Activated CD8-positive, alpha-beta memory T cell treated with anti-CD3 and anti-CD28 coated beads for 48 hours (primary cell): ENCODE measurements around the gene SEMA4D.

Experiments
- DNase-seq, 3 experiments: peaks; one replicate each; pipeline ENCODE4 v3.0.0-alpha.2; 2020; ENCODE audit warnings: low read depth in 2 of 3, low spot score in 2 of 3

Gene SEMA4D

DNA sequence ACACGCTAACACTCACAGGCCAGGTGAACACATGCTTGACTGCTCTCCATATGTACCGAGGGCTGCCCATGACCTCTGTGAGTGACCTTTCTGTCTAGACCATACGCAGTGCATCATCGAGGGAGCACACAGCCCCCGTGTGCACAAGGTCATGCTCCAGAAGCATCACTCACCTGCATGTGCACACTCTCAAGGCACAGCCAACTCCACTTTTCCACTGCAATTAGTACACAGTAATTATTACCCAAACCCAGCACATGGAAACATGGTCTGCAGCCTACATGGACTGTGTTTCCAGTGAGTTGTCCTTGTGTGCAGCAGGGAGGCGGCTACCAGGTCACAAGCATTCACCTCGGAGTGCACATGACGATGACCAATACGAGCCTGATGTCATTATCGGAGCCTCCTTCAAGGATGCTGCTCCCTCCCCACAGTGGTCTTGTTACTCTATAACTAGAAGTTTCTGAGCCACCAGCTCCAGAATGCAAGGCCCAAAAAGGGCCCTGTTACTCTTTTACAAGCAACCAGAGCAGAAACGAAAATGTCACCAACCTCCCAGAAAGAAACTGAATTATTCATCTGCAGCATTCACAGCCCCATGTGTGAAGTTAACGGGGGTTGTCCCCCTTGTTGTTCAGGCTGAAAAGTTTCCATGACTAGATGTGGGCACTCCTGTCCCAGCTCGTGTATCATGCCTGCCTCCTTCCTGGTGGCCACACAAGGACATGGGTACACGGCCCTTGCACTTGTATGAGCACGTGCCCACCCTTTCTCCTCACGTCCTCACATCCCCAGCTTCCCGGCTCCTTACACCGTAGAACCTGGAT lies 31.2 kb downstream of the SEMA4D start:
- DNase-seq, result no peak

DNA sequence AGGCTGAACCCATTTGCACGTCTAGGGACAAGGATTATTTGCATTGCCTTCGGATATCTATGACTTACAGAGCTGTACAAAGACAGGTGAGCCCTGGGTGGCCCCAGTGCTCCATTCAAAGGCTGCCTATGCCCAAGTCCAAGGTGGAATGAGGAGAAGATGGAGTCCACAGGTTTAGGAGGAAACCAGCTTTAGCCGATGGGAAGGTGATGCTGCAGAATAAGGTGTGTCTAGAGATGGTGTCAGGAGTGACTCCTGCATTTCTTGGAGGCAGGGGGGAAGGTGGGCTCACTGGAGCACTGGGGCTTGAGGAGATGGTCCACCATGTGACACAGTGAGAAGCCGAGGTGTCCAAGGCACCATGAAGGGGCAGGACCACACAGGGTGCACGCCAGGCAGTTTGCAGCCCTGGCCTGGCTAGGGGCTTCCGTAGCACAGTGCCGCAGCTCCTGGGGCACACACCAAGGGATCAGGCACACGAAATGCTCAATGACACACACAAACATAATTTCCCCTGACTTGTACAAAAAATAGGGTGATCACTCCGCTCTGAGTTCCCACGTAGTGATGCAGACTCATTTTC lies 32.1 kb downstream of the SEMA4D start:
- no peak for DNase-seq

DNA sequence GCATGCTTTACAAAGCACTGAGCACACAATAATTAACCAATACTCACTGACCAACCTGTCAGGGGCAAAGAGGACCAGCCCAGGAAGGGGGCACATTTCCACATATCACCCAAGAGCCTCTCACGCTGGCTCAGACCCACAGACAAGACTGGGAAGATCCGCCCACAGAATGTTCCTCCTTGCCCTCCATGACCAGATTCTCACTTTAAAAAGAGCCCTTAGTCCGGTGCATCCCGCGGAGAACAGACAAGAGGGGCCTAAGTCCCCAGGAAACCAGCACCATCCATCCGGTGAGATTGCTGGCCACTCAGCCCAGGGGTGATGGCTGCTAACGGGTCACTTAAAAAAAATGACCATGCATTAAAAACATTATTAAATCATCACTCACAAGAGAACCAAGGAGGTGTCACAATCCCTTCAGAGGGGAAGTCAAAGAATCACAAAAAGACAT lies 32.9 kb downstream of the SEMA4D start:
- DNase-seq, result no peak

DNA sequence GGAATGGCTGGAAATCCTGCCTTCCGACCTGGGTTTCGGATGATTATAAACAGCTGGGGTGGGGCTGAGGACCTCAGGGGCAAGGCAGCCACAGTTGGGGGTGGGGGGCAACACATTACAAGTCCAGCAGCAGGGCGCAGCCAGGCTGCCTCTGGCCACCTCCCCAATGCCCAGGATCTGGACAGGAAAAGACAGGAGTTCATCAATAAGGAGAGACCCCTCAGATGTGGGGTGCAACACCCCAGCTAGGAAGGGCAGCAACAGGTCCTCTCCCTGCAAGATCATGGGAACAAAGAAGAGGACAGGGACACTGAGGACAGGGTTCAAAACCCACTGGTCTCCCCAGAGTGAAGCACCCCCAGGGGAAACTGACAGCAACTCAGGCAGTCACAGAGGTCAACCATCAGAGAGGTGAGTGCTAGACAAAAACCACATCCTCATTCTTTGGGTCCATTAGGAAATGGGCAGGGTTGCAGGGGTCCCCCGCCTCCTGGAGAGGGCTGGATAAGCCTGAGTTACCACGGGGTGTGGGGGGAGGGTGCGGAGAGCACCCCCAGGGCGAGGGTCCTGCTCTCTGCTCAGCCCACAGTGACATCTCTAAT lies 33.5 kb downstream of the SEMA4D start:
- no peak for DNase-seq

DNA sequence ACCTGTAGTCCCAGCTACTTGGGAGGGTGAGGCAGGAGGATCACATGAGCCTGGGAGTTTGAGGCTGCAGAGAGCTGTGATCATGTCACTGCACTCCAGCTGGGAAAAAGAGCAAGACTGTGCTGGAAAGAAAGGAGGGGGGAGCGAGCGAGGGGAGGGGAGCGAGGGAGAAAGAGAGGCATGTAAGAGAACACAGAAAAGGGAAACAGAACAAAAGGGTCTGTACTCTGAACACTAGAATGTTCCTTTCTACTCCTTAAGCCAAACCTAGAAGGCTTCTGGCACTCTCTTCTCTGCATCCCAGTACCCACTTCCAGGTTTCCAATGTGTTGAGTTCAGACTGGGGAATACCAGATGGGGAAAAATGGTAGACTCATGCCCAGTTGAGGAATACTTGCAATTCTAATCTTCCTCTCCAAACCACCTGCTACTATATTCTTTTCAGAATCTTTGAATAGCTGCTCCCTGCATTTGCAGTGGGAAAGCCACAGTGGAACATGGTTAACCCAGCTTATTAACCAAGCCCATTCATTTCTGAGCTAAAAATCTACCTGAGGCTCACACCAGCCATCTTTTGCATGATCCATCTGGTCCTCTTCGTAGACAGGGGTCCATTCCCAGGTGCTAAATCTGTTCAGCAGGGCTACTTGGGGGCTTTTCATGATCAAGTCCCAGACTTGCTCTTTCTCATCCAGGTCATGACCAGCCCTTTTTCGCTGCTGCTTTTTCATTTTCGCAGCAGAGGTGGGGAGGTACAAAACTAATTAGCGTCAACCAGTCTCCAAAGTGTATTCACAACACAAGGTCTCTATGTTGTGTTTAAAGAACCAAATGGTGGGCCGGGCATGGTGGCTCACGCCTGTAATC lies 34.9 kb downstream of the SEMA4D start:
- DNase-seq, result no peak

DNA sequence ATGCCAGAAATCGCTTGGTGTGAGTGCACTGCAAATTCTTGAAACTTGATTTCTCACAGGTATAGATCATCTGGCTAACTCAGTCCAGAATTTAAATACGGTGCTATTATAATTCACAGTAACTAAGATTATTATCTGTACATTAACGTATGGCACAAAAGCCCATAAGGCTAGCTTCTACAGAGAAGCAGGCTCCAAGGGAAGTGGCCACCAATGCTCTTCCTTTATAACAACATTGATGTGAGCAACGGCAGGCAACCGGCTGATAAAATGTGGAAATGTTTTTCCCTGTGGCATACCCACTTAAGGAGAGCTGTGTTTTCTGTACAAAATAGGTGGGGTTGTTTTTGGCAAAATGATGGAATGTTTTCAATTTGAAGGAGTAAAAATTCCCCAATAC lies 35.7 kb downstream of the SEMA4D start:
- no peak for DNase-seq

DNA sequence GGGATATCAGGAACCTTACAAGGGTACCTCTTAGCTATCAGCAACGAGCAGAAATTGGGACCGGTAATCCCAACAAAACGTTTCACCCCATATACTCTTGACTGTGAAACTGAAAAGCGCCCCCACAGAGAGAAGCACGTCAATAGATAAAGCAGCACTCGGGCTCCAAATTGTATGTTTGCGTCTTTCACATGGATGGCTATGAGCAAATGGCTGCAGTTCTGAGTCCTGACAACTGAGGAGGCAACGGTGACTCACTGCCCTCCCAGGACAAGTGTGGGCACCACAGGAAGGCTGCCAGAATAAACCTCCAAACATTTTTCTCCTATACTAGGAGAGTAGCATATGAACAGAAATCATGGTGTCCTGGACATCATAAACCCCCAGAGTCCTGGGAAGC lies 36.6 kb downstream of the SEMA4D start:
- no peak for DNase-seq

DNA sequence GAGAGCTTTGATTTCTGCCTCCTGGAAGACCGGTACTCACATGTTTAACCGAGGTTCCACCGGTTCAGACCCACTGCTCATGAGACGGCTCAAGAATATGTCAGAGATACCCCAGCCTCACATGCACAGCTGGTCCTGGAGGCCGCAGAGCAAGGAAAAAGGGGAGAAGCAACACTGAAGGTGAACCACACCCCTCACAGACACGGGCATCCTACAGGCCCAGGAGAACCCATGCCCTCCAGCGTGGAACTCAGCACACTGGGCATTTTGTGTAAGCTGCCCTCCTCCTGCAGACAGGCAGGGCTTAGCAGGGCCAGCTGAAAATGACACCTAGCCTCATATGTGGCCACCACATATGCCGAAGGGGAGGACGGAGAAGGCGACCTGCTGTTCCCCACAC lies 37.4 kb downstream of the SEMA4D start:
- no peak for DNase-seq

DNA sequence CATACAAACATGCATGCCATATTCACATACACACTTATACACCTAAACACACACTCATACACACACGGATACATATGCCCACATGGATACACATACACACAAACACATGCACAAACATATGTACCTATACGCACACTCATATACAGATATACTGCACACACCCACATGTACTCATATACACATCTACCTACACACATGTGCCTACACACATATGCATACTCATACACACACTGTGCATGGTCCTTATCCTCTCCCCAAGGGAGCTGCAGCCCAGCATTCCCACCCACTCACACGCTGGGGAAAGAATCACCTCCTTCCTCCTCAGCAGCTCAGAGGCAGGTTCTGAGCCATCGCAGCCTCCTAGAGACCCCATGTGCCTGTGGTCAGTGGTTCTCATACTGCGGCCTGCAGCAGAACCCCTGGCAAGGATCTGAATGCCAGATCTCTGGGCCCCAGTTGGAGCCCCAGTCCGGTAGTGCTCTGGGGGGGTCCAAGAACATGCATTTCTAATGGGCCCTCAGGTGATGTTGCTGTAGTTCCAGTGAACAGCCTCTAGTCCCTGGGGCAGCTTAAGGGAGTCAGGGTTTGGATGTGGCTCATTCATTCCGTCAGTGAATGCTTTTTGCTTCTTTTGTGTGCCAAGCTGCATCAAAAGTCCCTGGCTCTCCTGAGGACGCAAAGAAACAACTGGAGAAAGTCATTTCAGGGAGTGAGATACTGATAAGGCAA lies 39.0 kb downstream of the SEMA4D start:
- DNase-seq, result no peak

DNA sequence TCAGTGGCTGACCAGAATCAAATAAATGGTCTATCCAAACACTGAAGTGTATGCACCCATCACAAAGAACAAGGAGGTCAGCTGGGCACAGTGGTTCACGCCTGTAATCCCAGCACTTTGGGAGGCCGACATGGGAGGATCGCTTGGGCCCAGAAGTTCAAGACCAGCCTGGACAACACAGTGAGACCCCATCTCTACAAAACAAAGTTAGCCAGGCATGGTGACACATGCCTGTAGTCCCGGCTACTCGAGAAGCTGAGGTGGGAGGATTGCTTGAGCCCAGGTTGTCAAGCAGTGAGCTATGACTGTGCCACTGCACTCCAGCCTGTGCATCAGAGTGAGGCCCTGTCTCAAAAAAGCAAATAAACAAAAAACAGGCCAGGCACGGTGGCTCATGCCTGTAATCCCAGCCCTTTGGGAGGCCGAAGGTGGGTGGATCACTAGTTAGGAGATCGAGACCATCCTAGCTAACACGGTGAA lies 40.5 kb downstream of the SEMA4D start:
- DNase-seq, result no peak

DNA sequence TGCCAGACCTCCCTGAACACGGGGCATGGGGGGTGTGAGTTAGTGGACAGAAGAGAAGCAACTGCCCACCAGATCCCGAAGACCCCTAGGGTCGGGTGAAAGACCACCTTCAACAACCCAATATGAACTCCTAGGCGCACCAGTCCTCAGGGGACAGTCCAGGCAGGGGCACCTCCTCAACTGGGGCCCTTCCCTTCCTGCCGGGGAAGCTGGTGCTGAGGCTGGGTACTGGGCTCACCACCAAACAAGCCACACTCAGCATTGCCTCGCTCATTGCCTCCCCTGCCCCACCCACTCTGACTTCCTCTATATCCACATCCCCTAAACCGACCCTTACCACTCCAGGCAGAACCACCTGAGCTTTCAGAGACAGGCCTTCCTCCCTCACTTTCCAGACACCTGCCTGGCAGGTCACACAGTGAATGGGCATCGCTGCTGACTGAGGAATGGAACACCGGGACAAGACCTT lies 42.5 kb downstream of the SEMA4D start:
- DNase-seq, result no peak

DNA sequence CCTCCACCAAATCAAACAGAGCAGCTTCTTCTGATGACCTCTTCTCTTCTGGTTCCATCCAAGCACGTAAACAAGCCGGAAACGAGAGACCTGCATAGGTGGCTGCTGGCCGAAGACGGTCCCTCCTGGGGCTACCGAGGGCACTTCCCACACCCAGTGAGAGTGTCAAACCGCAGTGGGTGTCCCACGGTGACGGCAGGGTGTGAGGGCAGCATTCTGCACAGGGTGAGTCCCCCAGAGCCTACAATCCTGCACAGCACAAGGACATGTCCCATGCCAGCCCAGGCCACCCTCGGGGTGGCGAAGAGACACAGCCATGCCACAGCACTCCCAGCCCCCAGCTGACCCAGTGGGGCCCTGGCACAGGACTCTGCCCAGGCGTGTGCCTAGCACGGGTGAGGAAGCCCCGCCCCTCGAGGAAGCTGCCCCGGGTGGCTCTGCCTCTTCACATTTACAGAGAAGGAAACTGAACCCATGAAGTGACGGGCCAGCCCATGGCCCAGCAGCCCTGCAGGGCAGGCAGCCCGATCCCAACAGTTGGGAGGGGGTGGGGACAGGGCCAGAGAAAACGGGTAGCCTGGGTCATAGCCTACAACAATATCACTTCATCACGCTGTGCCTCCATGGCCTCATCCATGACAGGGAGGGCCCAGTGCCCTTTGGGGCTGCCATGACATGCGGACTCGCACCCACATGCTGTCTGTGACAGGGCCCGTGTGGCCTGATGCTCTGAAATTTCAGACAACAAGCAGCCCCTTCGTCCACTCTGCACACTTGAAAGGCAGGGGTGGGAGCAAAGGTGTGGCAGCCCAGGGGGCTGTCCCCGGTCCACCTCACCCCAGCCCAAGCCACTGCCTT lies 43.2 kb downstream of the SEMA4D start:
- no peak for DNase-seq

DNA sequence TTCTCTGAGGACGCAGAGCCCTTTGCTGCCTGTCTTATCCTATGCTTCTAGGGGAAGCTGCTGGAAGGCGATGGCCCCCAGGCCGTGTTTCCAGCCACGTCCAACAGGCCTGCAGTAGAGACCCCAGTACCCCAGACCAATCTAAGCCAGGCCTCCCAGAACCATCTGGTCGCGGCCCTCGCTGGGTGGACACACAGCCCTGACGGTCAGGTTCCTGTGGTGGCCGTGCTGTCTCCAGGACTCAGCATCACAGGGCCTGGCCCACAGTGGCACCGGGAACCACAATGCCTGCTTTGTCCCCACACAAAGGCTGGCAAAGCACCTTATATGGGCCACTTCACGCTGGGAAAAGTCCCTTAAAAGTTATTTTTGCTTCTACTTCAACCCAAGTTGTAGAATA lies 44.5 kb downstream of the SEMA4D start:
- no peak for DNase-seq

DNA sequence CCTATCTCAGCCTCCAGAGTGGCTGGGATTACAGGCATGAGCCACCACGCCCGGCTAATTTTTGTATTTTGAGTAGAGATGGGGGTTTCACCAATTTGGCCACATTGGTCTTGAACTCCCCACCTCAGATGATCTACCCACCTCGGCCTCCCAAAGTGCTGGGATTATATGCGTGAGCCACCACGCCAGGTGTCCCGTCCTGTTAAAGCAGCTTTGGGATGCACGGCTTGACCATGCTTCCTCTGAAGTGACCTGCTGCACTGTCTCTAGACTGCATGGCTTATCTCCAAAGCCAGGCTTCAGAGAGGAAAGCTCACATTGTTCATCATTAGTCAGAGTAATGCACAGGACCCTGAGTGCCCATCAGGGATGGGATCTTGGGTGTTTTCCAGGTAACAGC lies 45.4 kb downstream of the SEMA4D start:
- DNase-seq, result no peak

DNA sequence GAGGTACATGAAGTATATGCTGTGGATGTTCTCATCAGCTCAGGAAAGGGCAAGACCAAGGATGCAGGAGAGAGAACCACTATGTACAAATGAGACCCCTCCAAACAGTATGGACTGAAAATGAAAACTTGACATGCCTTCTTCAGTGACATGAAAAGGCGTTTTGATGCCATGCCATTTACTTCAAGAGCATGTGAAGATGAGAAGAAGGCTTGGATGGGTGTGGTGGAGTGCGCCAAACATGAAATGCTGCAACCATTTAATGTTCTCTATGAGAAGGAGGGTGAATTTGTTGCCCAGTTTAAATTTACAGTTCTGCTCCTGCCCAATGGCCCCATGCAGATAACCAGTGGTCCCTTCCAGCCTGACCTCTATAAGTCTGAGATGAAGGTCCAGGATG lies 47.7 kb downstream of the SEMA4D start:
- DNase-seq, result no peak

DNA sequence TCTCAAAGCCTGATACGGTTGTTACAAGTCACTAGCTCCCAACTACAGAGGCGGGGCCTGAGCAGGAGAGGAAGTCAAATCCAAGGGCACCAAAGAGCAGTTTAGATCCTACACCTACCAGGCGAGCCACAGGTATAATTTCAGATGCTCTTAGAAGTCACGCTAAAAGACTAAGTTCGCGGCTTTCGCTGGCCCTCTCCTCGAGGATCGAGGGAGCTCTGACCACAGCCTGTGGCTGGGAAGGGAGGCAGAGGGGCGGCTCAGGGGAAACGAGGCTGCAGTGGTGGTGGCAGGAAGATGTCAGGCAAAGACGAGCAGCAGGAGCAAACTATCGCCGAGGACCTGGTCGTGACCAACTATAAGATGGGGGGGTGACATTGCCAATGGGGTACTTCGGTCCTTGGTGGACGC lies 48.6 kb downstream of the SEMA4D start:
- no peak for DNase-seq

DNA sequence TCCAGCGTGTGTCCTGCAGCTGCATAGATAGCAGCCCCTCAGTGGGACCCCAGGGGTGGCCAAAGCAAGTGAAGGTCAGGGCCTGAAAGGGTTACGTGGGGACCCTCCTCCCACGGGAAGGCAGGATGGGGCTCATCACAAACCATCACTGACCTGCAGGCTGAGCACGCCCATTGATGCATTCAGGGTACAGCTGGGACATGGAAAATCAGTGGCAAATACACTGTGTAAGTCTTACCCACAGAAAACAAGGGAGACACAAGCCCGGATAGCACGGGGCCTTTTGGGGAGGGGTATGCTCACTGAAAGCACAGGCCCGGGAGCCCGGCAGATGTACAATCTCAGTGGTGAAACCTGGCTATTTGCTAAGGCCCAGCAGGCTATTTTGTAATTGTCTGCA lies 49.1 kb downstream of the SEMA4D start:
- no peak for DNase-seq

DNA sequence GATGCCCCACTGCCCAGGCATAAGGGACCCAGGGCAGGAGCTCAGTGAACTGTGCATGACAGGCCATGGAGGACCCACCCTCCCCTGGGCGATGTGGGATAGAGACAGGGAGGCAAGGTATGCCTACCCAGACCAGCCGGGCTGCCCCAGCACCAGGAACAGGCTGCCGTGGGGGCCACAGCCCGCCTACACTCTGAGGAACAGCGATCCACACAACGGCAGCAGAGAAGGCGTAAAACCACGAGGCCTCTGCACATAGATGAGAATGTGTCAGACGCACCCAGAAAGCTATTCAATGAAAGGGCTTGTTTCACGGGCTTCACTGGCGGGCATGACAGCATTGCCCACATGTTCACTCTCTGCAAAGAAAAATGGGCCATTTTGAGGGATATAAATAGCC lies 49.5 kb downstream of the SEMA4D start:
- no peak for DNase-seq

DNA sequence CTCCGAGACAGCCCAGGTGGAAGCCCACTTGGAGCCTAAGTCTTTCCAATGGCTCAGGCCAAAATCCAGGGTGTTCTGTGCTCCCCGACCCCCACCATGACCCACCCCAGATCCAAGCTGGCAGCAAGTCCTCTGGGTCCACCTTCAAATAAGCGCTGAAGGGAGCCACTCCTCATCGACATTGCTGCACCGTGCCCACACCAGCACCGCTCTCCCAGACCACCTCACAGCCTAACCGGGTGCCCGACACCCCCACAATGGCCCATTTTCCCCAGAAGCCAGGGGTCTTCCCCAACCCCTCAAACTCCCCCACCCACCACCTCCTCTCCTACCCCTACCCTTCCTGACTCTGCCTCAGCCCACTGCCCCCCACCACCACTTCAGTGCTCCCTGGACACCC lies 50.5 kb downstream of the SEMA4D start:
- no peak for DNase-seq

DNA sequence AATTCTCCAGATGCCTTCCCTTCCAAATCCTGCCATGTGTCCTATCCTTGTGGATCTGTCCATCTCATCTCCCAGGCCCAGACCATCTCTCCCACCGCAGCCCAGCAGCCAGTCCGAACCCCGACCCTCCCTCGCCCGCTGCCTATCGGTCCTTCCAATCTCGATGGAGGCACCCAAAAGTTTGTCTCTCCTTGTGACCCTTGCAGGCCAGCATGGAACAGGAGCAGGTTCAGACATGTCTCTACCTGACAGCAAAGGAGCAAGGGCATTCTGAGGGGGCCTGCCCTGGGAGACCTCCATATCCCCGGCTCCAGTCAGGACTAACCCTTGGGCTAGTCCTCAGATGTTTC lies 51.0 kb downstream of the SEMA4D start:
- DNase-seq, result no peak
